HG03025 (cell line): Measurements from ENCODE around the gene SNAP47.

ENCODE experiments used
- ATAC-seq: cut with Tn5 transposase; IDR thresholded peaks from one replicate; pipeline ENCODE4 v1.9.1; 2021; ENCODE audit warnings: mild to moderate bottlenecking, moderate library complexity; ENCODE audit not compliant: unreplicated experiment, low FRiP score

Gene SNAP47

GRCh38 chr1:227793948-227794816 is 58.9 kb downstream of the SNAP47 start:
- ATAC-seq, result no peak

GRCh38 chr1:227794817-227795192 is 59.6 kb downstream of the SNAP47 start:
- no peak for ATAC-seq

DNA sequence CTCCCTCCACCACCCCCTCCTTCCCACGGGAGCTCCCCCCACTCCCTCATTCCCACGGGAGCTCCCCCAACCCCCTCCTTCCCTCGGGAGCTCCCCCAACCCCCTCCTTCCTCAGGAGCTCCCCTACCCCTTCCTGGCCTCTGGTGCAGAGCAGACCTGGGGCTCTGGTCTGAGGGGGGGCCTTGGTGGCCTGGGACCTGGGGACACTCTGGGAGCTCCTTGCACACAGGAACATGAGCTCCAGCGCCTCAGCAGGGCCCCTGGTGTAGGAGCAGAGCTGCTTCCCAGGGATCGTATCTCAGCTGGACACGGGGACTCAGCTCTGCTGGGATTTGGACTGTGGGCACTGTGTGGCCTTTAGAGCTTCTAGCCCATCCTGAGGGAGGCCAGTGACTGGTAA is 60.5 kb downstream of the SNAP47 start:
- no peak for ATAC-seq

DNA sequence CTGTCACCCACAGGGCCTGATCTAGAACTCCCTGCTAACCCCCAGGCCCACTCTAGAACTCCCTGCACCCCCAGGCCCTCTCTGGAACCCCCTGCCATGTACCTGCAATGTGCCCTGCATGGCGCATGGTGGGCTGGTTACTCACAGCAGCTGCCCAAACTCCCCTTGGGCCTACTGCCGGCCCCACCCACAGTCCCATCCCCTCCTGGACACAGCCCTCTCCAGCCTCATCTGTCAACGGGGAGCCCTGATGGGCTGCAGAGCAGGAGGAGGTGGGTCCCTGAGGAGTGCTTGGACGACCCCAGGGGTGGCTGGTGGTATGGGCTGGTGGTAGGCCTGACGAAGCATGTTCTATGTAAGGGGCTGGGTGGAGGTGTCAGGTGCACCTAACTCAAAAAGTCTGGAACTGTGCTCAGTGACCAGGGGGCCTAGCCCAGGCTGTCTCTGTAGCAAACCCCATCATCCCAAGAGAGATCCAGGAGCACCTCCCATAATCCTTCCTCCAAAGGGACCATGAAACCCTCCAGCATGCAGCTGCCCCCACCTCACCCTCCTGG is 61.2 kb downstream of the SNAP47 start:
- ATAC-seq, result no peak

DNA sequence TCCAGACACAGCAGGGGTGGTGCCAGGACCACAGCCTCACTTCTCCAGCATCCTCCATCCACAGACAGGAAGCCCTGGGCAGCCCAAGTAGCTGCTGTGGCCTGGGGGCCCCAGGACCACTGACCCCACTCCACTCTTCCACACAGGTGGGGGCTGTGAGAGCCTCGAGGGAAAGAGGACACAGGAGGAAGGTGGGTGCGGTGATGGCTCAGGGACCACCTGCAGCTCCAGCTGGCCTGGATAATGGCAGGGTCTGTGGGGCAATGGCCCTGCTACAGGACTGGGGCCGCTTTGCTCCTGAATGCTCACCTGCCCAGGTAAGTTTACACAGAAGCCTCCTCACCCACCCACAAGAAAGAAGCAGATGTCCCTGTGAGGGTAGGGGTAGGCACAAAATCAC is 61.9 kb downstream of the SNAP47 start:
- no peak for ATAC-seq

- ATAC-seq, result no peak
Measured at GRCh38 chr1:227797625-227798024, 62.4 kb downstream of the SNAP47 start.

DNA sequence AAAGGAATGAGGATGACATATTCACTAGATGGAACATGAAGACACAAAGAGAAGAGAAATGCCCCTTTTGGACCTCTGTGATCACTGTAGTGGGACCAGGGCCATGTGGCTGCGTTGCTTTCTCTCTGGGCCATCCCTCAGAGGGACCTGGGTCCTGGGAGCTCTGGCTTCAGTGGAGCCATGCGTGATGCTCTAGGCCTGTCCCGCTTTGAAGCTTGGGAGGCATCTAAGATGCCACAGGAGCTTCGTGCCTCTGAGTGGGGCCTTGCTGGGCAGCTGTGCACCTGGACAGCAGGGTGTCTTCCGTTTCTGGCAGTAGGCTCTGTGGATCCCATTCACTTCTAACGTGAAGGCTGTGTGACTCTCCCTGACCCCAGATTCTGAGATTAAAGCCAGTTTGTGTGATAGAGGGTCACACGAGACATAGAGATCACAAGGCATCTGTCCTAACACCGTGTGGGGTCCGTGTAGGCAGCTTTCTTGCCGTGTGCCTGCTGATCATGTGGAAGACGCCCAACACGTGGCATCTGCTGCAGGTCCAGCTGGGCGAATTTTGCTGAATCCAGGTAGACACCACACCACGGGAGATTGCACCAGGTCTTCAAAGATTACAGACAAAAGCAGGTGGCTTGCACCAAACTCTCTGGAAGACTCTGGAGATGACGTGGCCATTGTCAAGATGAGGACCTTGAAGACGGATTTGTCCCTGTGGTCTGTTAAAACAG is 63.0 kb downstream of the SNAP47 start:
- no peak for ATAC-seq

GRCh38 chr1:227799756-227800155 is 64.5 kb downstream of the SNAP47 start:
- ATAC-seq, result no peak

GRCh38 chr1:227803933-227804332 is 68.7 kb downstream of the SNAP47 start:
- no peak for ATAC-seq

DNA sequence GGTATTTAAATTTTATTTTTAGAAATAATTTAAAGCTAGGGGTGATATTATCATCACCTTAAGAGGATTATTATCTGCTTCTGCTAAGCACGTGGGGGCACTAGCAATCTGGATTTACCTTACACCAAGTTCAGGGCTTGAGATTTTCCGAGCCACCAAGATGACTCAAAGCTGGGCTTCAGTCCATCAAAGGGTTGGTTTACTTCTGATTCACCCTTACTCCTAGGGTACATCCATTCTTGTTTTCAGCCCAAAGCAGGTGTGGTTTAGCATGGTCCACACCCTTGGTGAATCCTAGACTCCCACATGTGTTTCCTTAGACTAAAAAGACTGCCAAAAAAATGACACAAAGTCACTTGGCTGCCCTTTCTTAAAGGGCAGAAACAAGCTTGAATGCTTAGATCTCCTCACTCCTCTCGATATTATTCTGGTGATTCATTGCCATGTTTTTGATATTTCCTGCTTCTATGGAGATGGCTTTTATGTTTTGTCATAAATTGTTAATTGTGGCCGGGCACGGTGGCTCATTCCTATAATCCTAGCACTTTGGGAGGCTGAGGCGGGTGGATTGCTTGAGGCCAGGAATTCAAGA is 70.5 kb downstream of the SNAP47 start:
- ATAC-seq, result no peak

DNA sequence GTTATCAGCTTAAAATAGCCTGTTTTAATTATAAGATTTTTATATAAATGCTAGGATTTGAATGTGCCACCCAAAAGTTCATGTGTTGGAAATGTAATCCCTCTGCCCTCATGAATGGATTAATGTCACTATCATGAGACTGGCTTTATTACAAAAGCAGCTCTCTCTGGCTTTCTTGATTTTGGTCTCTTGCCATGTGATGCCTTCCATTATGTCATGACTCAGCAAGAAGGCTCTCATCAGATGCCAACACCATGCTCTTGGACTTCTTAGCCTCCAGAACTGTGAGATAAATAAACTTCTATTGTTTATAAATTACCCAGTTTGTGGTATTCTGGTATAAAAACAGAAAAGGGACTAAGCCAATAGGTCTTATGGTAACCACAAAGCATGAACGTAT is 73.3 kb downstream of the SNAP47 start:
- ATAC-seq, result no peak

GRCh38 chr1:227809026-227809425 is 73.8 kb downstream of the SNAP47 start:
- ATAC-seq, result no peak

DNA sequence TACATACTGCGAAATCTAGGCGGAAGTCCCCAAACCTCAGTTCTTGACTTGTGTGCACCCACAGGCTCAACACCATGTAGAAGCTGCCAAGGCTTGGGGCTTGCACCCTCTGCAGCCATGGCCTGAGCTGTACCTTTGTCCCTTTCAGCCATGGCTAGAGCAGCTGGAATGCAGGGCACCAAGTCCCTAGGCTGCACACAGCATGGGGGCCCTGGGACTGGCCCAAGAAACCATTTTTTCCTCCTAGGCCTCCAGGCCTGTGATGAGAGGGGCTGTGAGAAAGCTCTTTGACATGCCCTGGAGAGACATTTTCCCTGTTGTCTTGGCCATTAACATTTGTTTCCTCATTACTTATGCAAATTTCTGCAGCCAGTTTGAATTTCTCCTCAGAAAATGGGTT is 78.7 kb downstream of the SNAP47 start:
- no peak for ATAC-seq

- no peak for ATAC-seq
Measured at GRCh38 chr1:227815468-227816409, 80.5 kb downstream of the SNAP47 start, which contains the start of gene PRSS38. TSS of gene PRSS38 (plus strand) at chr1:227815675. CDS start at chr1:227815717, 42 bp downstream.

DNA sequence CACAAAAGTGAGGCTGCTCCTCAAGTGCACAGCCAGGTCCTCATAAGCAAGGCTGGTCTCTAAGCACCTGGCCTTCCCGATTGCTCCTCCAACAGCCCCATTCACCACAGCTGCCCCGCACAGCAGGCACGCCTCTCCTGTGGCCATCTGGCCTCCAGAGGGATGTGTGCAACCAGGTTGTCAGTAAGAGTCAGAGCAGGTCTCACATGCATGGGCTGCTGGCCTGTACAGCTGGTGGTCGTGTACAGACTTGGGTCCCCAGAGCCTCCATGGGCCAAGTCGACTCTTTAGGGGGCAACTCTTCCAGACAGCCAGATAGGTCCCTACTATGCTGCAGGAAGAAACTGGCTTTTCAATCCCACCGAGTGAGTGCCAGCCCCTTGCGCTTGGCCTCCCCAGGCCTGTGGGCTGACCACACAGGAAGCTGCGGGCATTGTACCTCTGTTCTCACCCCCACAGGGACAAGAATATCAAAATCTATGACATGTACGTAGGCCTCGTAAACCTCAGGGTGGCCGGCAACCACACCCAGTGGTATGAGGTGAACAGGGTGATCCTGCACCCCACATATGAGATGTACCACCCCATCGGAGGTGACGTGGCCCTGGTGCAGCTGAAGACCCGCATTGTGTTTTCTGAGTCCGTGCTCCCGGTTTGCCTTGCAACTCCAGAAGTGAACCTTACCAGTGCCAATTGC is 81.7 kb downstream of the SNAP47 start:
- no peak for ATAC-seq

GRCh38 chr1:227823537-227823936 is 88.3 kb downstream of the SNAP47 start:
- ATAC-seq, result no peak

GRCh38 chr1:227824204-227824603 is 89.0 kb downstream of the SNAP47 start:
- no peak for ATAC-seq

DNA sequence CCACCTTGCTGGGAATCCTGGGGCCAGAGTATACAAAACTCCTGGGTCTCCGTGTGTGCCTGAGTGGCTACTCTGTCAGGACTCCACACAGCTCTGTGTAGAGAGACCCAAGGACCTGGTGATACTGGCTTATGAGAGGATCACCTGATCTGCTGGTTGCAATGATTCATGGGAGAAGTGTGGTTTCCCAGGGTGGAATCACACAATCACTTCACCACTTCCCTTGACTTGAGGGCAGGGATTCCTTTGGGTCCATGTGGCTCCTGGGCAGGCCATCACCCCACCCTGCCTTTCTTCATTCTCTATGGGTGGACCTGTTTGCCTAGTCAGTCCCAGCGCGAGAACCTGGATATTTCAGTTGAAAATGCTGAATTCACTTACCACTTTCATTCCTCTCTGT is 93.6 kb downstream of the SNAP47 start:
- no peak for ATAC-seq
